ENCODE measurements around the gene LLGL1.
A peak's percentile ranks its signal among the peaks of the same experiment; 100 is the strongest.
"Not testable (repeated sequence)": the region's sequence is repeated elsewhere in the genome, so short reads cannot be mapped to it uniquely, and the experiment has no call there.

Gene LLGL1

GRCh38 chr17:18194804-18195203 lies 30.6 kb upstream of the LLGL1 start:
- no peak for DNase-seq

- no peak for DNase-seq
Measured at GRCh38 chr17:18195246-18195645, 30.2 kb upstream of the LLGL1 start.

DNA sequence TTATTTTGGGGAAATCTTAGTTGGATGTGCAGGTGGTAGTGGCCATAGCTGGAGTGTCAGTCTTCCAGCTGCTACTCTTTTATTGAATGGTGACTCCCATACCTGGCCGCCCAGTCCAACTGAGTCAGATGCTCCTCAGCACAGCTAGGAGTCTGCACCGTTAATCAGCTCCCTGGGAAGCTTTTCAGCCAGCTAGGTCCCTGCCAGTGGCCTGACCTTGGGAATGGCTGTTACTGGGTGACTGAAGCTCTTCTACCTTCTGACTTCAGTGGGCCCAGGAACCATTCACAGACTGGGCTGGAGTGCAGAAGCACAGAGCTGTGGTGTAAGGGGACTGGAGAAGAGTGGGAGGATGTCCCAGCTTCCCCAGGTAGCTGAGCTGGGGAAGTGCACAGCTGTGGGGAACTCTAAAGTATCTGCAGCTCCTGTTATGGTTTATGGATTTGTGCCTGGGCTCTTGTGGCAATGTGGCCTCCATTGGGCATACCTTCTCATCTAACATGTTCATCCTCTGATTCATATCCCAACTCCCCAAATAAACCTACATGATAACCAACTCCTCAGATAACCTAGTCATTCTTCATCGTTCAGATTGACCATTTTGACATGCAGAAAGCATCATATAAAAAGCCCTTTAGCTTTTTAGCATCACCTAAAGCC lies 27.8 kb upstream of the LLGL1 start:
- DNase-seq = no peak

GRCh38 chr17:18198530-18198929 lies 26.9 kb upstream of the LLGL1 start:
- DNase-seq = no peak

DNA sequence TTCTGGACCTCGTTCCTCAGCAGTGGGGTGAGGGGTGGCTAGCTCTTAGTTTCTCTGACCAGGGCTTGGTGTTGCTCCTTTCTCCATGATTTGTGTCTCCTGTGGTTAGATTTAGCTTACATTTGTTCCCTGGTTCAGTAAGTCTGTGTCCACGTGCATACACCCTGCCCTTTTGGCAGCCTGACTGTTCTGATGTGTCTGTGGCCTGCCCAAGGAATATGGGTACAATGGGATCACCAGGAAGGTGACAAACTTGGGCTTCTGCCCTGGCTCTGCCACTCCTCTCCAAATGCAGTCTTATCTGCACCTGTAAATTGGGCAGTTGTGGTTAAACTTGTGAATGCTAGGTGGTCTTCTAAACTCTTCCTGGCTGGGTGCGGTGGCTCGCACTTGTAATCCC lies 24.3 kb upstream of the LLGL1 start:
- DNase-seq = no peak

- DNase-seq = no peak
Measured at GRCh38 chr17:18203308-18203707, 22.1 kb upstream of the LLGL1 start.

DNA sequence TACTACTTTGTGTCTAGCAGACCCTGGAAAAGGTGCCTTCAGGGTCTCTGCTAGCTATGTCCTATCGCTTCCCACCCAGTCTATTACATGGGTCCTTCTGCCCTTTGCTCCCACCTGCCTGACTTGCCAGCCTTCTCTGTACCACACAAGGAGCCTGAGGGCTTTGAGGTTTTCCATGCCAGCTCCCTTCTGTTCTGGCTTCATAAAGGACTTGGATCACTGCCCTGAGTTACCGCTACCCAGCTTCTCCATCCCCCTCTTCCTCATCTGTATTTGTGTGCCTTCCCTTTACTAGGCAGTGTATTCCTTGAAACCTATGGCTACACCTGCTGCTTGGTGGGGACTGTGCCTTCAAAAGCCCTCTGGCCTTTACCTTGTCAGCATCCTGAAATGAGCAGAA lies 19.6 kb upstream of the LLGL1 start:
- no peak for DNase-seq

DNA sequence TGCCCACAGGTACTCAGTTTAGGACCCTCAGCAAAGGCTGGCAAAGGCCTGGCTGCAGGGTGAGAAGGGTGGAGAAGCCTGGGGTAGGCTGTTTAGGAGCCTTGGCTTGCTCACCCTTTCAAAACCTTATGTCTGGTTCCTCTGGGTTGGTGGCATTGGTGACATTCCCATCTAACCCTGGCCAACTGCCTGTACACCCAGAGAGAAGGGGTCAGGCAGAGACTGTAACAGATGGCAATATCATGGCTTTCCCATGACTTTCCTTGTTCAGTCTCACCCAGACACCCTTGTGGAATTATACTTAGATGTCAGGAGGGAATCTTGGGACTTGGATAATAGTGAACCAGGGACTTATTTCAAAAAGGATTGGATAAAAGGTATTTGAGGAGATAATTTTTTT lies 18.5 kb upstream of the LLGL1 start:
- DNase-seq = no peak

DNA sequence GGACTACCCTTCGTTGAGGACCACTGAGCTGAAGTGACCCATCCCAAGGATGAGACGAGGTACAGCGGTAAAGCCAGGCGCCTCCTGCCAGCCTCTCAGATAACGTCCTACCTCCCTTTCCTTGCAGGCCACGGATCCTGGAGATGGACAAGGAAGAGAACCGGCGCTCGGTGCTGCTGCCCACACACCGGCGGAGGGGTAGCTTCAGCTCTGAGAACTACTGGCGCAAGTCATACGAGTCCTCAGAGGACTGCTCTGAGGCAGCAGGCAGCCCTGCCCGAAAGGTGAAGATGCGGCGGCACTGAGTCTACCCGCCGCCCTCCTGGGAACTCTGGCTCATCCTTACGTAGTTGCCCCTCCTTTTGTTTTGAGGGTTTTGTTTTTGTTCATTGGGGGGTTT lies 17.3 kb upstream of the LLGL1 start:
- no peak for DNase-seq

DNA sequence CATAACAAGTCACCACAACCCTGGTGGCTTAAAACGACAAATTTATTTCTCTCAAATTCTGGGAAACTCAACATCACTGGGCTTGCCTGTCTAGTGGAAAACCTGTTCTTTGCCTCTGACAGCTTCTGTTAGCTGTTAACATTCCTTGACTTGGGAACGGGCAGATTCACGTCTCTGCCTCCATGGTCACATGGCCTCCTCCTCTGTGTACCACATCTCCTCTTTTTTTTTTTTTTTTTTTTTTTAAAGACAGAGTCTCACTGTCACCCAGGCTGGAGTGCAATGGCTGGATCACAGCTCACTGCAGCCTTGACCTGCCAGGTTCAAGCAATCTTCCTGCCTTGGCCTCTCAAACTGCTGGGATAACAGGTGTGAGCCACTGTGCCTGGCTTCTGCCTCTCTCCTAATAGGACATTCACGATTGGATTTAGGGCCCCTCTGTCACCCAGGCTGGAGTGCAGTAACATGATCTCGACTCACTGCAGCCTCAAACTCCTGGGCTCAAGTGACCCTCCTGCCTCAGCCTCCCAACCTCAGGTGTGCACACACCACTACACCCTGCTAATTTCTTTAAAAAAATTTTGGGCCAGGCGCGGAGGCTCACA lies 11.7 kb upstream of the LLGL1 start:
- DNase-seq = no peak

- not testable (repeated sequence) for DNase-seq
Measured at GRCh38 chr17:18216906-18217305, 8.5 kb upstream of the LLGL1 start.

GRCh38 chr17:18217412-18218015 lies 7.9 kb upstream of the LLGL1 start:
- DNase-seq = peak; percentile 18

GRCh38 chr17:18218756-18219415 lies 6.5 kb upstream of the LLGL1 start:
- no peak for DNase-seq

DNA sequence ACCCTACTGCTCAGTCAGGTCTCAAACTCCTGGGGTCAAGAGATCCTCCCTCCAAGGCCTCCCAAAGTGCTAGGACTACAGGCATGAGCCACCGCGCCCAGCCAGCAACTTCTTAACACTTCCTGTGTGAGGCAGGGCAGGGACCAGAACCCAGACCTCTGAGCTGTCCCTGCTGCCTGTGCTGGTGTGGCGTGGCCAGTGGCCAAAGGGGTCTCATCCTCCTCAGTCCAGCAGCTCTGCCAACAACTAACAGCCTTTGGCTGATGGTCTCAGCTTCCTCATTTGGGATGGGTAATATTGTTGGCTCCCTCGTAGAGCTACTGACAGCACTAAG lies 1.4 kb upstream of the LLGL1 start:
- DNase-seq = no peak

- DNase-seq = no peak
Measured at GRCh38 chr17:18224387-18225120, 881 bp upstream of the LLGL1 start.

GRCh38 chr17:18225642-18226283 lies 328 bp downstream of the LLGL1 start:
- DNase-seq = peak; percentile 6

- no peak for DNase-seq
Measured at GRCh38 chr17:18226284-18226945, 980 bp downstream of the LLGL1 start.

DNA sequence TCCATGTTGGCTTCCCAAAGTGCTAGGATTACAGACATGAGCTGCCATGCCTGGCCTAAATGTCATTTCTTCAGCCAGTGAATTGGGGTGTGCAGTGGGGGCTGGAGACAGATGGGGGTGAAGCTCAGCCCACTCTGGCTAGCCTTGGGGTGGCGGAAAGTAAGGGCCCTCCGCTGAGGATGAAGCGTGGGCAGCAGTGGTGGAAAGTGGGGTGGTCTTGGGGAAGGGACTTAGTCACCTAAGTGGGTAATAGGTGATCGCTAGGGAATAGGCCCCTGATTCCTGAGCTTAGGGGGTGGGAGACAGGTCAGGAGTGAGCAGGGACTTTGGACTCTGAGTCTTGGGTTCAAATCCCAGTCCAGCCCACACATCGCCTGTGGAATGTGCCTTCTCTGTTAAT lies 2.2 kb downstream of the LLGL1 start:
- no peak for DNase-seq

DNA sequence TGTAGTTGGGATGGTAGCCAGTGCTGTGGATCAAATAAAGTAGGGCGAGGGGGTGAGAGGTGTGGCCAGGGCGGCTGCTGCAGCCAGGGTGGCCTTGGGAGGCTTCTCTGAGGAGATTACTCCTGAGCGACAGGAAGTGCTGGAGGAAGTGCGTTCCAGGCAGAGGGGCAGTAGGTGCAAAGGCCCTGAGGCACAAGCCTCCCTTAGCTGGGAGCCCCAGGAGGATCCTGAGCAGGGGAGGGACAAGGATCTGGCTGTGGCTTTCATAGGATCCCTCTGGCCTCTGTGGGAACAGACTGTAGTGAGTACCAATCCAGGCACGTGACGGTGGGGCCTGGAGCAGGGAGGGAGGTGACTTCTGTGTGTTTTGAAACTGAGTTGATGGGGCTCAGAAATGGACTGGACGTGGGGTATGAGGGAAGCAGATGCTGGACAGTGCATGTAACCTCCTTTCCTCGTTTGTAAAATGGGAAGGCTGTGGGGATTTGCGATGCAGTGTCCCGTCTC lies 2.8 kb downstream of the LLGL1 start:
- DNase-seq = no peak

- DNase-seq = no peak
Measured at GRCh38 chr17:18229254-18229653, 3.8 kb downstream of the LLGL1 start.

- DNase-seq = no peak
Measured at GRCh38 chr17:18229771-18230170, 4.3 kb downstream of the LLGL1 start.

Measured in NCI-H1694 treated with DMSO at 0.1 percent for 48 hours (cell line).